ENCODE measurements around the gene MYBPC1. TPM values are rescaled to one million over a fixed set of nuclear protein-coding genes. Genes with fewer than 3 reads are reported as not detected.

MYBPC1 gene
- total and polyA plus RNA-seq, 4 donors = 0.06 to 0.07 TPM; not detected in 2

- no peak overlapping the region for H3K4me3 ChIP-seq
- no peaks in the 10 kb centered on the region for H3K36me3 ChIP-seq (ENCODE audit: control insufficient read depth in 4 of 4, insufficient read depth in 4 of 4, low read length in 4 of 4)
- peaks cover 0 to 2% (median 0%) of the 10 kb centered on the region in 5 donors for H3K4me1 ChIP-seq (ENCODE audit: control insufficient read depth in 5 of 5, insufficient read depth in 5 of 5, low read length in 5 of 5)
- ATAC-seq (ENCODE audit: insufficient read depth, low FRiP score) (no peak), DNase-seq (no peak)
- no peak overlapping the region for H3K27ac ChIP-seq (ENCODE audit: low read depth in 1 of 2, low read length in 1 of 2)
- no peaks in the 10 kb centered on the region for H3K9me3 ChIP-seq (ENCODE audit: control insufficient read depth in 4 of 4, insufficient read depth in 3 of 4, low read length in 3 of 4)
- WGBS, 2 donors = 78 to 93% methylated on average over 4 of the region's 4 CpGs
- TF ChIP-seq CTCF (IDR thresholded peaks at IDR 0.05; ENCODE audit: control extremely low read depth, extremely low read depth) = no peak
- H3K9ac ChIP-seq (ENCODE audit: insufficient read depth in 1 of 2, low read length in 2 of 2) = no peak overlapping the region
- H3K27me3 ChIP-seq (ENCODE audit: control insufficient read depth in 3 of 3, insufficient read depth in 3 of 3, low read length in 2 of 3) = no peaks in the 10 kb centered on the region
Measured at GRCh38 chr12:101650346-101651117, 55.8 kb downstream of the MYBPC1 start.

- ATAC-seq (ENCODE audit: insufficient read depth, low FRiP score) (no peak), DNase-seq (no peak)
- WGBS, 2 donors = 73 to 87% methylated on average over 3 of the region's 3 CpGs
- Histone ChIP-seq H3K4me1 (ENCODE audit: control insufficient read depth in 5 of 5, insufficient read depth in 5 of 5, low read length in 5 of 5) (no peaks in the 10 kb centered on the region), H3K36me3 (ENCODE audit: control insufficient read depth in 4 of 4, insufficient read depth in 4 of 4, low read length in 4 of 4) (no peaks in the 10 kb centered on the region), H3K9me3 (ENCODE audit: control insufficient read depth in 4 of 4, insufficient read depth in 3 of 4, low read length in 3 of 4) (no peaks in the 10 kb centered on the region), H3K27me3 (ENCODE audit: control insufficient read depth in 3 of 3, insufficient read depth in 3 of 3, low read length in 2 of 3) (no peaks in the 10 kb centered on the region), H3K9ac (ENCODE audit: insufficient read depth in 1 of 2, low read length in 2 of 2) (no peak overlapping the region), H3K4me3 (no peak overlapping the region), H3K27ac (ENCODE audit: low read depth in 1 of 2, low read length in 1 of 2) (no peak overlapping the region)
- no peak for TF ChIP-seq CTCF (IDR thresholded peaks at IDR 0.05; ENCODE audit: control extremely low read depth, extremely low read depth)
Measured at GRCh38 chr12:101653030-101653429, 58.3 kb downstream of the MYBPC1 start.

- Histone ChIP-seq H3K4me1 (ENCODE audit: control insufficient read depth in 5 of 5, insufficient read depth in 5 of 5, low read length in 5 of 5) (no peaks in the 10 kb centered on the region), H3K36me3 (ENCODE audit: control insufficient read depth in 4 of 4, insufficient read depth in 4 of 4, low read length in 4 of 4) (no peaks in the 10 kb centered on the region), H3K9ac (ENCODE audit: insufficient read depth in 1 of 2, low read length in 2 of 2) (no peak overlapping the region), H3K27ac (ENCODE audit: low read depth in 1 of 2, low read length in 1 of 2) (no peak overlapping the region), H3K9me3 (ENCODE audit: control insufficient read depth in 4 of 4, insufficient read depth in 3 of 4, low read length in 3 of 4) (no peaks in the 10 kb centered on the region), H3K4me3 (no peak overlapping the region), H3K27me3 (ENCODE audit: control insufficient read depth in 3 of 3, insufficient read depth in 3 of 3, low read length in 2 of 3) (no peaks in the 10 kb centered on the region)
- ATAC-seq (ENCODE audit: insufficient read depth, low FRiP score) (no peak), DNase-seq (no peak)
- TF ChIP-seq CTCF (IDR thresholded peaks at IDR 0.05; ENCODE audit: control extremely low read depth, extremely low read depth) = no peak
- WGBS, 2 donors = 43 to 69% methylated on average over 3 of the region's 3 CpGs
Measured at GRCh38 chr12:101653503-101653902, 58.7 kb downstream of the MYBPC1 start.

Data from lung (tissue), 12 donors.